SJSA1 (cell line): ENCODE results near the gene SPTBN1. TPM values are rescaled to one million over a fixed set of nuclear protein-coding genes. Genes with fewer than 3 reads are reported as not detected.

ENCODE experiments used
- DNase-seq, 2 experiments: peaks; one replicate each; pipeline ENCODE4 v3.0.0-alpha.2; 2015 to 2020; ENCODE audit warnings: low spot score in 2 of 2, low read depth in 1 of 2
- H3K27ac ChIP-seq: fragments of 250-450 bp; sonication (Bioruptor Pico); 2 replicates; pipeline ENCODE4 v1.5.1; 2020; ENCODE audit warnings: mild to moderate bottlenecking, moderate library complexity
- H3K27me3 ChIP-seq: fragments of 250-450 bp; sonication (Bioruptor Pico); replicated peaks from 2 replicates; pipeline ENCODE4 v1.5.1; 2020; ENCODE audit warnings: mild to moderate bottlenecking, moderate library complexity
- H3K36me3 ChIP-seq: fragments of 250-450 bp; sonication (Bioruptor Pico); 2 replicates; pipeline ENCODE4 v1.5.1; 2020; ENCODE audit warnings: mild to moderate bottlenecking
- H3K4me1 ChIP-seq: fragments of 250-450 bp; sonication (Bioruptor Pico); replicated peaks from 2 replicates; pipeline ENCODE4 v1.6.1; 2021; ENCODE audit warnings: mild to moderate bottlenecking
- H3K4me3 ChIP-seq: fragments of 250-450 bp; sonication (Bioruptor Pico); 2 replicates; pipeline ENCODE4 v1.5.1; 2020; ENCODE audit warnings: mild to moderate bottlenecking
- H3K9me3 ChIP-seq: fragments of 250-450 bp; sonication (Bioruptor Pico); replicated peaks from 2 replicates; pipeline ENCODE4 v1.5.1; 2020; ENCODE audit warnings: mild to moderate bottlenecking
- total RNA-seq: library from RNA; depleted of rRNA; stranded (reverse); fragments of >200 nt; shearing (Covaris generic); gene quantifications from 2 replicates; pipeline ENCODE4 v1.2.3, GENCODE V29; 2014

SPTBN1 gene
- total RNA-seq, 1 experiment from 2014 or later, result 180 TPM

- Histone ChIP-seq H3K4me3 (no peak overlapping the region), H3K27me3 (no peaks in the 10 kb centered on the region), H3K4me1 (peaks cover 24% of the 10 kb centered on the region), H3K9me3 (no peaks in the 10 kb centered on the region), H3K36me3 (peaks cover 25% of the 10 kb centered on the region), H3K27ac (peak overlapping the region; percentile 28)
- no peak for DNase-seq
These were observed 134.3 kb downstream of the SPTBN1 start for GRCh38 chr2:54590216-54591120.

- Histone ChIP-seq H3K27me3 (no peaks in the 10 kb centered on the region), H3K27ac (no peak overlapping the region), H3K9me3 (no peaks in the 10 kb centered on the region), H3K4me1 (peaks cover 20% of the 10 kb centered on the region), H3K36me3 (peaks cover 33% of the 10 kb centered on the region), H3K4me3 (no peak overlapping the region)
- no peak for DNase-seq
These were observed 135.4 kb downstream of the SPTBN1 start for GRCh38 chr2:54591551-54591950.

GRCh38 chr2:54593249-54593648 lies 137.1 kb downstream of the SPTBN1 start:
- H3K4me3 ChIP-seq, result no peak overlapping the region
- DNase-seq, result no peak
- H3K4me1 ChIP-seq, result peaks cover 20% of the 10 kb centered on the region
- H3K27ac ChIP-seq, result no peak overlapping the region
- no peaks in the 10 kb centered on the region for H3K27me3 ChIP-seq
- peaks cover 37% of the 10 kb centered on the region for H3K36me3 ChIP-seq
- no peaks in the 10 kb centered on the region for H3K9me3 ChIP-seq

- Histone ChIP-seq H3K4me1 (peaks cover 17% of the 10 kb centered on the region), H3K4me3 (no peak overlapping the region), H3K27me3 (no peaks in the 10 kb centered on the region), H3K27ac (no peak overlapping the region), H3K9me3 (no peaks in the 10 kb centered on the region), H3K36me3 (peaks cover 45% of the 10 kb centered on the region)
- no peak for DNase-seq
These were observed 137.9 kb downstream of the SPTBN1 start for GRCh38 chr2:54594048-54594447.

GRCh38 chr2:54595161-54595803 lies 139.2 kb downstream of the SPTBN1 start:
- Histone ChIP-seq H3K27me3 (no peaks in the 10 kb centered on the region), H3K4me3 (no peak overlapping the region), H3K9me3 (no peaks in the 10 kb centered on the region), H3K4me1 (peaks cover 11% of the 10 kb centered on the region), H3K36me3 (peaks cover 55% of the 10 kb centered on the region), H3K27ac (no peak overlapping the region)
- DNase-seq, result no peak

GRCh38 chr2:54595999-54596902 lies 140.1 kb downstream of the SPTBN1 start:
- Histone ChIP-seq H3K4me3 (no peak overlapping the region), H3K36me3 (peaks cover 57% of the 10 kb centered on the region), H3K27ac (no peak overlapping the region), H3K27me3 (no peaks in the 10 kb centered on the region), H3K4me1 (peaks cover 11% of the 10 kb centered on the region), H3K9me3 (no peaks in the 10 kb centered on the region)
- DNase-seq, result no peak

GRCh38 chr2:54597153-54597848 lies 141.2 kb downstream of the SPTBN1 start:
- Histone ChIP-seq H3K4me1 (peaks cover 22% of the 10 kb centered on the region), H3K27me3 (no peaks in the 10 kb centered on the region), H3K36me3 (peaks cover 60% of the 10 kb centered on the region), H3K4me3 (no peak overlapping the region), H3K9me3 (no peaks in the 10 kb centered on the region), H3K27ac (no peak overlapping the region)
- no peak for DNase-seq

GRCh38 chr2:54598347-54599325 lies 142.5 kb downstream of the SPTBN1 start:
- Histone ChIP-seq H3K36me3 (peaks cover 49% of the 10 kb centered on the region), H3K4me3 (no peak overlapping the region), H3K4me1 (peaks cover 35% of the 10 kb centered on the region), H3K27ac (no peak overlapping the region), H3K9me3 (no peaks in the 10 kb centered on the region), H3K27me3 (no peaks in the 10 kb centered on the region)
- no peak for DNase-seq

- Histone ChIP-seq H3K4me3 (no peak overlapping the region), H3K36me3 (peaks cover 46% of the 10 kb centered on the region), H3K9me3 (no peaks in the 10 kb centered on the region), H3K27ac (no peak overlapping the region), H3K27me3 (no peaks in the 10 kb centered on the region), H3K4me1 (peaks cover 38% of the 10 kb centered on the region)
- DNase-seq, result no peak
These were observed 143.2 kb downstream of the SPTBN1 start for GRCh38 chr2:54599326-54599710.

GRCh38 chr2:54599914-54600313 lies 143.8 kb downstream of the SPTBN1 start:
- Histone ChIP-seq H3K4me1 (peaks cover 41% of the 10 kb centered on the region), H3K36me3 (peaks cover 46% of the 10 kb centered on the region), H3K9me3 (no peaks in the 10 kb centered on the region), H3K27me3 (no peaks in the 10 kb centered on the region), H3K4me3 (no peak overlapping the region), H3K27ac (no peak overlapping the region)
- DNase-seq, result no peak

- no peak overlapping the region for H3K4me3 ChIP-seq
- H3K27ac ChIP-seq, result no peak overlapping the region
- H3K27me3 ChIP-seq, result no peaks in the 10 kb centered on the region
- H3K4me1 ChIP-seq, result peaks cover 50% of the 10 kb centered on the region
- H3K36me3 ChIP-seq, result peaks cover 32% of the 10 kb centered on the region
- no peaks in the 10 kb centered on the region for H3K9me3 ChIP-seq
- no peak for DNase-seq
These were observed 145.2 kb downstream of the SPTBN1 start for GRCh38 chr2:54601339-54601738.

- DNase-seq, result peak in 1 of 2 experiments; percentile 57
- Histone ChIP-seq H3K4me3 (no peak overlapping the region), H3K27ac (peak overlapping the region; percentile 6), H3K36me3 (peaks cover 32% of the 10 kb centered on the region), H3K27me3 (no peaks in the 10 kb centered on the region), H3K9me3 (no peaks in the 10 kb centered on the region), H3K4me1 (peaks cover 50% of the 10 kb centered on the region)
These were observed 146.7 kb downstream of the SPTBN1 start for GRCh38 chr2:54602736-54603322.
